Myocyte (in vitro differentiated cells): ENCODE results near the gene CENPM. TPM values are rescaled to one million over a fixed set of nuclear protein-coding genes. Genes with fewer than 3 reads are reported as not detected.
A peak's percentile ranks its signal among the peaks of the same experiment; 100 is the strongest.

Experiments
- DNase-seq: peaks from one replicate; pipeline ENCODE4 v3.0.0-alpha.2; 2012; ENCODE audit warnings: low read depth
- polyA plus RNA-seq: library from polyadenylated mRNA; unstranded; fragments of >200 nt; gene quantifications from one replicate; pipeline ENCODE4 v1.2.1, GENCODE V29; 2012; ENCODE audit warnings: missing spikeins
- total RNA-seq: library from RNA; depleted of rRNA; stranded (reverse); fragments of >200 nt; gene quantifications from 2 replicates; pipeline ENCODE4 v1.2.3, GENCODE V29; 2014

CENPM gene, protein sequence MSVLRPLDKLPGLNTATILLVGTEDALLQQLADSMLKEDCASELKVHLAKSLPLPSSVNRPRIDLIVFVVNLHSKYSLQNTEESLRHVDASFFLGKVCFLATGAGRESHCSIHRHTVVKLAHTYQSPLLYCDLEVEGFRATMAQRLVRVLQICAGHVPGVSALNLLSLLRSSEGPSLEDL
- total RNA-seq = 0.64 and 0.88 TPM in 2 replicates
- 1.5 TPM for polyA plus RNA-seq

GRCh38 chr22:41946629-41947423, at the start of gene CENPM:
TSS of gene CENPM (minus strand) at chr22:41947152. CDS start at chr22:41947076, 76 bp downstream.
- peak; percentile 96 for DNase-seq

DNA sequence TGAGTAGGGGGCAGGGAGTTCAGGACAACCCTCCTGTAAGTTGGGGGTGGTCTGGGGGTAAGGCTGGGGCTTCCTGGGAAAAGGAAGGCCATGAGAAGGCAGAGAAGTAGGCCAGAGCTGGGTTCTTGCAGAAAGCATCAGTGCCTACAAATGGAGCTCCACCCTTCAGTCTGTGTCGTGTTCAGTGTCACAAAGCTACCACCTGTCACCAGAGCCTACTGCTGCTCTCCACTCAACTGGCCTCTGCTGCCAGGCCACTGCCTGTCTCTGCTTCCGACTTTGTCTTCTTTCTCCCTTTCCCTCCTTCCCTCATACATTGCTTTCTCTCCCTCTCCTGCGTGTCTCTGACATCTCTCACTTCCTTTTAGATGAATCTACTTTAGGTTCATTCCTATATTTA, 48.3 kb upstream of the CENPM start:
- peak; percentile 21 for DNase-seq

DNA sequence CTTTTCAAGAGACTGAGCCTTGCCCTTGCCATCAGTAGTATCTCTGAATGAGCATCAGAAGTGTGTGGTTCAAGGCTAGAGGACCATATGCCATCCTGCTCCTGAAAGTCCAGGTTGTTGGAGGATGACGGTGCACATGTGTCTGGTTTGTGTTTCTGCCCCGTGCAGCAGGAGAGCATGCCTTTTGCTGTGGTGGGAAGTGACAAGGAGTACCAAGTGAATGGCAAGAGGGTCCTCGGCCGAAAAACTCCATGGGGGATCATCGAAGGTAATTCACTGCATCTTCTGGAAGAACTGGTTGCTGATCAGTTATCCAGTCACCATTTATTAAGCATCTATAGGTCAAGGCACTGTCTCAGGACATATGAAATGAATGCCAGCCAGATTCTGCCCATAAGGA, 45.5 kb upstream of the CENPM start:
- DNase-seq = no peak

GRCh38 chr22:41991111-41991510, 44.2 kb upstream of the CENPM start:
- no peak for DNase-seq

GRCh38 chr22:41989246-41989645, 42.3 kb upstream of the CENPM start:
- no peak for DNase-seq

GRCh38 chr22:41987276-41987675, 40.3 kb upstream of the CENPM start:
- DNase-seq = no peak

- no peak for DNase-seq
Measured at GRCh38 chr22:41983513-41984405, 36.8 kb upstream of the CENPM start.

DNA sequence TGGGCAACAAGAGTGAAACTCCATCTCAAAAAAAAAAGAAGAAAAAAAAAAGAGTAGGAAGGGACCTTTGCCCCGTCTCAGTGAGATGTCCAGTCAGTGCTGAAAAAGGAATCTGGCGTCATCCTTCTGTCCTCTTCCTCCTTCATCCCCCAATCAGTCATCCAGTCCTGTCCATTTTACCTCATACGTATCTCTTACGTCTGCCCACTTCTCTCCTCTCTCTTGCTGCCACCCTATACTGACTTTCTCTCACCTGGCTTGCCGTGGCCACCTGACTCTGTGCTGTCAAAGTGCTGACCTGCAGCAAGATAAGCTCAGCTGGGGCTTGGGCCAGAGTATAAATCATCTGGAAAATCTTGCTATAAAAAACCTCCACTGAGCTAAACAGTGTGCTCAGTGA, 35.9 kb upstream of the CENPM start:
- no peak for DNase-seq

- no peak for DNase-seq
Measured at GRCh38 chr22:41979423-41980250, 32.7 kb upstream of the CENPM start.

DNA sequence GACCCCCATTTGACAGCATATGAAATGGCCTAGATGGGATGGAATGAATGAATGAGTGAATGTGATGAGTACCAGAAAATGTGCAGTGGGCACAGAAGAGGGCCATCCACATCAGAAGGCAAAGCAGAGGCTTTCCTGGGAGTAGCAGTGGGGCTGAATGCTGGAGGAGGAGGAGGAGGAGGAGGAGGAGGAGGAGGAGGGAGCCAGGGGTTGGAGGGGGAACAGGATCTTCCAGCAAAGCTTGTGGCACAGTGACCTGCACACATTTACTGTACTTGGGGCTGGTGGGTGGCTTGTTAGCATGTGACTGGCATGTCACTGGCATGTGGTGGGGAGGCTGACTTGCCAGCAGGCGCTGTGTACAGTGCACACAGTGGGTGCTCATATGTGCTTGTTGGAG, 31.8 kb upstream of the CENPM start:
- no peak for DNase-seq

GRCh38 chr22:41976961-41977566, 30.1 kb upstream of the CENPM start:
- no peak for DNase-seq

GRCh38 chr22:41976070-41976901, 29.3 kb upstream of the CENPM start:
- DNase-seq = no peak

GRCh38 chr22:41975299-41976069, 28.5 kb upstream of the CENPM start:
- DNase-seq = no peak

GRCh38 chr22:41974691-41975290, 27.8 kb upstream of the CENPM start:
- no peak for DNase-seq

DNA sequence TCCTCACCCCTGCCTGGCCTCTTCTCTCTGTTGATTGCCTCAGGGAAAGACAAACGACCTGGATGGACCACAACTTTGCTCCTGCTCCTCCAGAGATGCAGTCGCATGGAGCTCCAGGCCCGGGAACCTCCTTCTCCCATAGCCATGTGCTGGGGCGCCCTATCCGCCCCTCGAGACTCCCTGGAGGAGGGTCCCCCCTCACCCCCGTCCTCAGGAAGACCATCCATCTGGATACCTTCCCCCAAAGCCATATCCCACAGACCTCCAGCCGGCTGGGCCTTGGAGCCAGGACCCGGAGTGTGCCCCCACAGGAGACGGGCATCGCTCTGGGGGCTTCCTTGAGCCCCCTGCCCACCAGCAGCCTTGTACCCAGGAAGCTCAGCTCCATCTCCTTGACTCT, 24.5 kb upstream of the CENPM start:
- DNase-seq = no peak

DNA sequence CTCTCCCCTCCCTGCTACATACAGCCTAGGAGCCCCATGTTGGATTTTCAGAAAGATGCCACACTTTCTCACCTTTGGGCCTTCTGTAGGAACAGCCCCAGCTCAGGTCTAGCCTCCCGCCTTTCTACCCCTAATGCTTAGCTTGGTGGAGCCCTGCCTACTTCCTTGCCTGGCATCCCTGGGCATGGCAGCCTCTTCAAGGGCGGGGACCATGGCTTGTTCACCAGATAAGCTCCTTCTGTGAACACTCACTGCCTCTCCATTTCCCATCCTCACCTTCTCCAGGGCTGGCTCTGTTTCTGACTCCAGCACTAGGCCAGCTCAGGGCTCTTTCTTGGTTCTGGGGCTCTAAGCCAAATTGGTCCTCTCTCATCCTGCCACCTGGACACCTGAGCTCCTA, 23.6 kb upstream of the CENPM start:
- DNase-seq = no peak

- no peak for DNase-seq
Measured at GRCh38 chr22:41969110-41969646, 22.2 kb upstream of the CENPM start, which contains the start of gene SEPTIN3. TSS of gene SEPTIN3 (plus strand) at chr22:41969443. CDS start at chr22:41971493, 2,050 bp downstream.

DNA sequence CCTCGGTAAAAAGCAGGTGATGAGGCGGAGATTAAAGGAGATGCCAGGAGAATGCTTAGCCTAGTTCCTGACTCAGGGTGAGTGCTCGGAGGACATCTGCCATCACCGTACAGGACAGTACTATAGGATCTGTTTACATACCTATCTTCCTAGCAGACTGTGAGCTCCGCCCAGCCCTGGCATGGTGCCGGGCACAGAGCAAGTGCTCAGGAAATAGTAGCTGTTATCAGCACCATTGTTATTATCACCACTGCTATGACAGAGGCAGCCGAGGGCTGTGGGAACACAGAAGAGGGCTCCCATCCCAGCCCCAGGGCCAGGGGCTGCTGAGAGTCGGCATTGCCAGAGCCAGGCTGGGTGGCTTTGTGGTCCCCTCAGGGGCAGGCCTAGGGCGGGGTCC, 21.6 kb upstream of the CENPM start:
- no peak for DNase-seq
